DND-41 (cell line): Measurements from ENCODE around the gene RERG.

Experiments used
- CTCF ChIP-seq: IDR thresholded peaks from 2 replicates; pipeline ENCODE4 v1.5.1; 2012; ENCODE audit warnings: borderline replicate concordance, low read length, moderate library complexity, mild to moderate bottlenecking; ENCODE audit not compliant: poor library complexity, severe bottlenecking; ENCODE audit errors: extremely low read depth
- EZH2 ChIP-seq: IDR thresholded peaks from 3 replicates; pipeline ENCODE4 v1.6.1; 2012; ENCODE audit warnings: borderline replicate concordance, low read depth, mild to moderate bottlenecking, moderate library complexity, low read length, inconsistent platforms; ENCODE audit not compliant: severe bottlenecking

- TF ChIP-seq CTCF, result no peak
- no peak for TF ChIP-seq EZH2
Measured at GRCh38 chr12:15115434-15115833, 105.8 kb downstream of the RERG start.
